GM21737 (cell line): ENCODE measurements around the gene AHCYL2.
"Not testable (repeated sequence)": the region's sequence is repeated elsewhere in the genome, so short reads cannot be mapped to it uniquely, and the experiment has no call there.

Experiments used
- ATAC-seq: cut with Tn5 transposase; IDR thresholded peaks from one replicate; pipeline ENCODE4 v1.9.1; 2021; ENCODE audit warnings: mild to moderate bottlenecking, moderate library complexity; ENCODE audit not compliant: unreplicated experiment

Gene AHCYL2

DNA sequence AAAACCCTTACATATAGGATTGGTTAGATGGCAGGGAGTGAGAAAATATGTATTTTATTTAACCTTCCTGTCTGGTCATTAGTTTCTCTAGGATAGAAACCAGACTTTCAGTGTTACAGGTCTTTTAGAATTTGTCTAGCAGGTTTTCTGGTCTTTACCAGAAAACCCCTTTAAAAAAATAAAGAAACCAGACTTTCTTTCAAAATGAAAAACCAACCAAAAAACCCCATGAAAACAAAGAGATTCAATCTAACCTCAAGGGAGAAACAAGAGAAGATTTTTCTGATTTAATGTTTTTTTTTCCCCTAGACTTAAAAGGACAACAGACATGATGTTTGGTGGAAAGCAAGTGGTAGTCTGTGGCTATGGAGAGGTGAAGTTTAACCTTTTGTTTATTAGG, 180.7 kb downstream of the AHCYL2 start:
- no peak for ATAC-seq

DNA sequence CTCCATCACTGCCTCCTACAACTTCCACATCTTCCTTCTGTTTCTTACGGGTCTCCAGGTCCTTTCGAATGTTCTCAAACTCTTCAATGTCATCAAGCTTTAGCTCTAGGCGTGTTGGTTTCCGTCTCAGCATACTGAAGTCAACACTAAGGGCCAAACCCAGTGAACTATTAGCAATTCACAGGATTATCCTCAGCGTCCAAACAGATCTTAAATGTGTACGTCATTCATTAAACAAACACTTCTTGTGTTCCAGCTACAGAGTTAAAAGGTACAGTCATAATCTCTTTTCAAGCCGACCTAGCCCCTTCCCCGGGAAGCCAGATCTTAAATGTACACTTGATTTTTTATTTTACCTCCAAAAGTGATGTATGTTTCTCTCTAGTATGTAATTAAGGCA, 185.4 kb downstream of the AHCYL2 start:
- ATAC-seq: not testable (repeated sequence)

DNA sequence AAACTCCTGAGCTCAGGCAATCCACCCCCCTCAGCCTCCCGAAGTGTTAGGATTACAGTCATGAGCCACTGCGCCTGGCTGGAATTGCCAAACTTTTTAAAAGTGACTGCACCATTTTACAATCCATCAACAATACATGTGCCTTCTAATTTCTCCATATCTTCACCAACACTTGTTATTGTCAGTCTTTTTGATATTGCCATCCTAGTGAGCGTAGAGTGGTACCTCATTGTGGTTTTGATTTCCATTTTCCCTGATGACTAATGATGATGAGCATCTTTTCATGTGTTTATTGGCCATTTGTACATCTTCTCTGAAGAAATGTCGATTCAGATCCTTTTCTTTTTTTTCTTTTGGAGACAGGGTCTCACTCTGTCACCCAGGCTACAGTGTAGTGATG, 187.7 kb downstream of the AHCYL2 start:
- no peak for ATAC-seq

GRCh38 chr7:129417073-129417472, 192.2 kb downstream of the AHCYL2 start:
- ATAC-seq: no peak

- ATAC-seq: no peak
Observed at GRCh38 chr7:129421717-129422250, 197.0 kb downstream of the AHCYL2 start.

- ATAC-seq: no peak
Observed at GRCh38 chr7:129422727-129423126, 197.9 kb downstream of the AHCYL2 start.

GRCh38 chr7:129423700-129424410, 199.0 kb downstream of the AHCYL2 start:
- no peak for ATAC-seq

- no peak for ATAC-seq
Observed at GRCh38 chr7:129426482-129426881, 201.7 kb downstream of the AHCYL2 start.

GRCh38 chr7:129427526-129428045, 202.8 kb downstream of the AHCYL2 start:
- ATAC-seq: no peak

- no peak for ATAC-seq
Observed at GRCh38 chr7:129431911-129432643, 207.2 kb downstream of the AHCYL2 start.

DNA sequence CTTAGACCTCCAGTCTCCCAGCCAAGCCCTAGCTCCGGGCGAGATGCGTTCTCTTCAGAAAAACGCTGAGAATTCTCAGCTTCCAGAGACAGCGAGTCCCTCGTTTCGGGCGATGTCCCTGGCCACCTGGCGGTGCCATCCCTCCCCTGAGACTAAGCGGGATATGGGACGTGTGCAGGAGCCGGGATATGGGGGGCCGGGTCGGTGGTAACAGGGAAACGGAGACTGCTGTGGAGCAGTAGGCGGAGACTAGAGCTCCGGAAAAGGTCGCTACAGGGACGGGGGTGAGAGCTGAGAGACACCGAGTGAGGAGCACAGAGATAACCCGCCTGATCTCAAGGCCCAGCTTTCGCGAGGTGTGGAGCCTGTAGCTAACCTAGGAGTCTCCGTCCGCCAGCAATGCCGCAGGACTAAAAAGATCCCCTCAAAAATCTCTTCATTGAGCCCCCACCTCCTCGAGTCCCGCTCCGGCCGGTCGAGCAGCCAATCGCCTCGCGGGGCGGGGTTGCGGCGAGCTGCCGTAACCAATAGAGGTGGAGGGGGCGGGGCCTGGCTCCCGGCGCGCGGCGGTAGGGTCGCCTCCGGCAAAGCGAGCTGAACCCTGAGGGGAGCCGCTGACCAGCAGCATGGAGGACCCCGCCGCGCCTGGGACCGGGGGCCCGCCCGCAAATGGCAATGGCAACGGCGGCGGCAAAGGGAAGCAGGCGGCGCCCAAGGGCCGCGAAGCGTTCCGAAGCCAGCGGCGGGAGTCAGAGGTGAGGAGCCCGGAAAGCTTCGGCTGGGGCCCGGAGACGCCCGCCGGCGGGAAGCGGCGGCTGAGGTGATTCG, 209.2 kb downstream of the AHCYL2 start, which contains the start of gene STRIP2:
Gene STRIP2 (plus strand): TSS at position 586 of the 828 bp plus-strand sequence. CDS start 41 bp downstream, at position 627.
- peak; percentile 94 for ATAC-seq

DNA sequence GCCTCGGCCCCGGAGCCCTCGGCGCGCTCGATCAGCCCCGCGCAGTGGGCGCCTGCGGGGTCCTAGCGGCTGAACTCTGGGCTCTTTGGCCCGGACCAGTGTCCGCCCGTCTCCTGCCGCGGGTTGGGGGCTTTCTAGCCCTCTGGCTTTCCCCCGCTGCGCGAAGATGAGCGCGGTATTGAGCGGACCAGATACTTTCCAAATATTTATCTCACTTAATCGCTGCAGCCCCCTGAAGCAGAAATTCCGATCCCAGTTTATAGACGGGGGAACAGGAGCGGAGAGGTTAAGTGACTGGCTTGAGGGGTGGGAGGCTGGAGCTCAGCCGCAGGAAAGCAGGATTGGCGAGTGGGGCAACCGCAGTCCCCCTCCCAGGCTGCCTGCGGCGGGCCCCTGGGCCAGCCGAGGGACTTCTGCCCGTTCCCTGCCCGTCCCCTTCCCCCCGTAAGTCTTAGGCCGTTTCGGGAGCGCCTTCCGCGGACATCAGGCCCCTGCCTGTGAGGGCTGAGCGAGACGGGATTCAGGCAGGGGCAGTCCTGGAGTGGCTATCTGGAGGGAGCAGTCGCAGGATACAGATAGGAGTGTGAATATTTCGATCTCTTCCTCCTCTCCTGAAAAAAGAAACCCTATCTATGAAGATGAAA, 210.0 kb downstream of the AHCYL2 start:
- no peak for ATAC-seq

DNA sequence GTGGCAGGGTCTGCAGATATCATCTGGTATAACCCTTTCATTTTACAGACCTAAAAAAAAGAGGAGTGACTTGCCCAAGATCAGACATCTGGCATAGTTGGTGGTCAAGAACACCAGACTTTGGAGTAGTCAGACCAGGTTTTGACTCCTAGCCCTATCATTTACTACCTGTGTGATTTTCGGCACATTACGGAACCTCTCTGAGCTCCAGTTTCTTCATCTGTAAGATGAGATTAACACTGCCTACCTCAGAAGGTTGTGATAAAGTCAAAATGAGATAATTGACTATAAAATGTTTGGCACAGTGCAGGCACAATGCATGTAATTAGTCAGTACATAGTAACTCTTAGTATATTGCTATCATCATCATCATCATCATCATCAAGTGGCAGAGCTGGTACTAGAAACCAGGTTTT, 210.6 kb downstream of the AHCYL2 start:
- no peak for ATAC-seq

DNA sequence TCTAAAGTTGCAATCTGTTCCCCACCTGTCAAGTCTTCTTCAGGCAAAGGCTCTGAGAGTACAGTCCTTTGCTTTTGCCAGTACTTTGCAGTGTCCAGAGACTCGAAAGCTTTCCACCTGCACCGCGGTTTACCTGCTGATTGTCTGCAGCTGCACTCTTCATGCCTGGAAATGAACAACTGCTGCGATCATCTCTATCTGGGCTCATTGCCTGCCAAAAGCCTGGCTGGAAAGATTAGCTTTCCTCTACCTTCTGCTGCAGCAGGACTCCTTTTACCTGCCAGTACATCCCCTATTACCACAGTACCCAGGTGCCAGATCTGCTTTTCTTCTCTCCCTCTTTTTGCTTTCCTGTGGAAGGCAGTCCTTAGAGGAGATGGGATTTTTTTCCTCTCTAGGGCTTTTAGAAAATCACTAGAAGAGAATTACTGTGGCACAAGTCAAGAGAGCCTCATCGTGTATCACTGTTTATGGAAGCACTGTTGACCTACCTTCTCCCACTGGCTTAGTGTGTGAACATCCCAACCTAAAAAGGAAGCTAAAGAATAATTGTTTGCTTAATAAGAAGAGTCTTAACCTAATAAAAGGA, 211.6 kb downstream of the AHCYL2 start:
- ATAC-seq: no peak

- no peak for ATAC-seq
Observed at GRCh38 chr7:129437190-129437589, 212.4 kb downstream of the AHCYL2 start.

DNA sequence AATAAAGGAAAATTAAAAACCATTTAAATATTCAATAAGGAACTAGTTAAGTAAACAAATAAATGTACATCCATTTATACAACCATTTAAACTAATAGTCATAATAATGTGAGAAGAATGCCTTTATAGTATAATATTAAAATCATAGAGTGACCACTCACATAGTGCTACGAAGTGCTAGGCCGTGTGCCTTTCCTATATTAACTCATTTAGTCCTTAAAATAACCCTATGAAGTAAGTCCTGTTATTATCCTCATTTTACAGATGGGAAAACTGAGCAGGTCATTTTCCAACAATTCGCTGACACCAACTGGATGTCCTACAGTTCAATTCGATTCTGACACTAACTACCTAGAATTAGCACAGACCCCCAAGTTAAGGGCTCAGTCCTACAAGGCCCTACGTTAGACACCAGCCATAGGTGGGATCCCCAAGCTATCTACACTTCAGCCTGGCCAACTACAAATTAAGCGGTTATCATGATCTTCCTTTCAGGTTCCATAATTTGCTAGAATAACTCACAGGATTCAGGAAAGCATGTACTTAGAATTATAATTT, 213.5 kb downstream of the AHCYL2 start:
- no peak for ATAC-seq

DNA sequence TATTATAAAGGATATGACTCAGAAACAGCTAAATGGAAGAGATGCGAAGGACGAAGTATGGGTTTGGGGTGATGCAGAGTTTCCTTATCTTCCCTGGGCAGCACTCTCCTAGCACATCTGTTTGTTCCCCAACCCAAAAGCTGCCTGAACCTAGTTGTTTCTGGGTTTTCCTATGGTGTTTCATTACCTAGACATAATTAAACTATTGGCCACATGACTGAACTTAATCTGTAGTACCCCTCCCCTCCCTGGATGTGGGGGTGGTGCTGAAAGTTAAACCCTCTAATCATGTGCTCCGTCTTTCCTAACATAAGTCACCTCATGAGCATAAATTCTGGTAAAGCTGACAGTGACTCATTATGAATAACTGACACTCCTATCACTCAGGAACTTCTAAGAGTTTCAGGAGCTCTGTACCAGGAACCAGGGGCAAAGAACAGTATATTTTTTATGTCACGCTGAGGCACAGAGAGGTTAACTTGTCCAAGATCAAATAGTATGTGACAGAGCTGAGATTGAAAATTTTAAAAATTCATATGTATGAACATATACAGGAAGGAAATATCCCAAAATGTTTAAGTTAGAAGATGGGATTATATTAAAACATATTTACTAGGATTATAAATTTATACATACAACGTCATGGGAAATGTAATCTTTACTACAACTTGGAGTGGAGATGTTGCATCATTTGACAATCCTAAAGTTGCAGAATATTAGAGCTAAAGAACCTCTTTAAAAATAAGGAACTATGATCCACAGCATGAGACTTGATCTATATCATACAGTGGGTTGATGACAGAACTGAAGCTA, 214.2 kb downstream of the AHCYL2 start:
- ATAC-seq: no peak

- ATAC-seq: no peak
Observed at GRCh38 chr7:129439963-129440625, 215.3 kb downstream of the AHCYL2 start.
